ENCODE measurements around the gene PCBP3. TPM values are rescaled to one million over a fixed set of nuclear protein-coding genes. Genes with fewer than 3 reads are reported as not detected.

The PCBP3 gene
- total and polyA plus RNA-seq, 3 experiments from 2014 or later: 0.31 to 0.38 (median 0.35) TPM

GRCh38 chr21:45862543-45863207 lies 219.2 kb downstream of the PCBP3 start:
- Mint-ChIP-seq H3K4me1 (no peaks in the 10 kb centered on the region), H3K36me3 (no peaks in the 10 kb centered on the region), H3K9me3 (no peaks in the 10 kb centered on the region), H3K27me3 (peaks cover 0 to 5% of the 10 kb centered on the region in 2 donors), H3K4me3 (no peak overlapping the region), H3K27ac (peak overlapping the region in 1 of 8 donors; percentile 90)
- no peak for DNase-seq
- H3K36me3 ChIP-seq (ENCODE audit: insufficient read depth, low read length): no peaks in the 10 kb centered on the region
- ChIA-PET POLR2A (no interaction called here), CTCF (no interaction called here)
- no peaks in the 10 kb centered on the region for H3K27me3 ChIP-seq (ENCODE audit: insufficient read depth, low read length, poor library complexity, severe bottlenecking)
- H3K4me3 ChIP-seq (ENCODE audit: low read length): no peak overlapping the region
- H3K4me1 ChIP-seq (ENCODE audit: insufficient read depth, low read length): no peaks in the 10 kb centered on the region
- no peak overlapping the region for H3K27ac ChIP-seq (ENCODE audit: low read depth, low read length)
- H3K9me3 ChIP-seq (ENCODE audit: low read length): no peaks in the 10 kb centered on the region

- POLR2A ChIA-PET: no interaction called here
Observed at GRCh38 chr21:45863267-45863666, 219.7 kb downstream of the PCBP3 start.

GRCh38 chr21:45863751-45864150 lies 220.2 kb downstream of the PCBP3 start:
- H3K27ac Mint-ChIP-seq: peak overlapping the region in 1 of 8 donors; percentile 68
- CTCF ChIA-PET: no interaction called here
- peaks cover 0 to 5% of the 10 kb centered on the region in 2 donors for H3K27me3 Mint-ChIP-seq

More at GRCh38 chr21:45863267-45863666, 219.7 kb downstream of the PCBP3 start:
- Histone ChIP-seq H3K27ac (ENCODE audit: low read depth, low read length) (no peak overlapping the region), H3K4me1 (ENCODE audit: insufficient read depth, low read length) (no peaks in the 10 kb centered on the region), H3K9me3 (ENCODE audit: low read length) (no peaks in the 10 kb centered on the region), H3K36me3 (ENCODE audit: insufficient read depth, low read length) (no peaks in the 10 kb centered on the region), H3K4me3 (ENCODE audit: low read length) (no peak overlapping the region), H3K27me3 (ENCODE audit: insufficient read depth, low read length, poor library complexity, severe bottlenecking) (no peaks in the 10 kb centered on the region)
- Mint-ChIP-seq H3K27me3 (peaks cover 0 to 5% of the 10 kb centered on the region in 2 donors), H3K36me3 (no peaks in the 10 kb centered on the region), H3K9me3 (no peaks in the 10 kb centered on the region), H3K4me3 (no peak overlapping the region), H3K27ac (no peak overlapping the region), H3K4me1 (no peaks in the 10 kb centered on the region)
- no peak for DNase-seq
- CTCF ChIA-PET: no interaction called here

GRCh38 chr21:45864436-45864835 lies 220.9 kb downstream of the PCBP3 start:
- no peak overlapping the region for H3K4me3 ChIP-seq (ENCODE audit: low read length)
- Mint-ChIP-seq H3K9me3 (no peaks in the 10 kb centered on the region), H3K4me3 (no peak overlapping the region), H3K4me1 (no peaks in the 10 kb centered on the region), H3K36me3 (no peaks in the 10 kb centered on the region), H3K27ac (no peak overlapping the region), H3K27me3 (peaks cover 0 to 5% of the 10 kb centered on the region in 2 donors)
- no peaks in the 10 kb centered on the region for H3K27me3 ChIP-seq (ENCODE audit: insufficient read depth, low read length, poor library complexity, severe bottlenecking)
- H3K27ac ChIP-seq (ENCODE audit: low read depth, low read length): no peak overlapping the region
- DNase-seq: no peak
- H3K36me3 ChIP-seq (ENCODE audit: insufficient read depth, low read length): no peaks in the 10 kb centered on the region
- no peaks in the 10 kb centered on the region for H3K9me3 ChIP-seq (ENCODE audit: low read length)
- no peaks in the 10 kb centered on the region for H3K4me1 ChIP-seq (ENCODE audit: insufficient read depth, low read length)
- POLR2A ChIA-PET: no interaction called here
- CTCF ChIA-PET: no interaction called here

More at GRCh38 chr21:45863751-45864150, 220.2 kb downstream of the PCBP3 start:
- Histone ChIP-seq H3K9me3 (ENCODE audit: low read length) (no peaks in the 10 kb centered on the region), H3K4me1 (ENCODE audit: insufficient read depth, low read length) (no peaks in the 10 kb centered on the region), H3K36me3 (ENCODE audit: insufficient read depth, low read length) (no peaks in the 10 kb centered on the region), H3K27me3 (ENCODE audit: insufficient read depth, low read length, poor library complexity, severe bottlenecking) (no peaks in the 10 kb centered on the region), H3K27ac (ENCODE audit: low read depth, low read length) (no peak overlapping the region), H3K4me3 (ENCODE audit: low read length) (no peak overlapping the region)
- DNase-seq: no peak
- Mint-ChIP-seq H3K4me1 (no peaks in the 10 kb centered on the region), H3K4me3 (peak overlapping the region in 2 of 7 donors; percentile 9 to 46), H3K36me3 (no peaks in the 10 kb centered on the region), H3K9me3 (no peaks in the 10 kb centered on the region)
- POLR2A ChIA-PET: no interaction called here

GRCh38 chr21:45865106-45865835 lies 221.7 kb downstream of the PCBP3 start:
- no peak for DNase-seq
- no peaks in the 10 kb centered on the region for H3K9me3 ChIP-seq (ENCODE audit: low read length)
- H3K27ac ChIP-seq (ENCODE audit: low read depth, low read length): no peak overlapping the region
- Mint-ChIP-seq H3K4me1 (no peaks in the 10 kb centered on the region), H3K27ac (no peak overlapping the region), H3K9me3 (no peaks in the 10 kb centered on the region), H3K27me3 (peaks cover 0 to 5% of the 10 kb centered on the region in 2 donors), H3K36me3 (no peaks in the 10 kb centered on the region), H3K4me3 (no peak overlapping the region)
- ChIA-PET POLR2A (interaction anchor here (0.5 kb wide), 1 partner anchor 88 kb away, joined by 6 read pairs; no protein-coding TSS in a partner anchor), CTCF (no interaction called here)
- H3K36me3 ChIP-seq (ENCODE audit: insufficient read depth, low read length): no peaks in the 10 kb centered on the region
- H3K4me1 ChIP-seq (ENCODE audit: insufficient read depth, low read length): no peaks in the 10 kb centered on the region
- no peaks in the 10 kb centered on the region for H3K27me3 ChIP-seq (ENCODE audit: insufficient read depth, low read length, poor library complexity, severe bottlenecking)
- H3K4me3 ChIP-seq (ENCODE audit: low read length): no peak overlapping the region

- Histone ChIP-seq H3K9me3 (ENCODE audit: low read length) (no peaks in the 10 kb centered on the region), H3K27me3 (ENCODE audit: insufficient read depth, low read length, poor library complexity, severe bottlenecking) (no peaks in the 10 kb centered on the region), H3K27ac (ENCODE audit: low read depth, low read length) (no peak overlapping the region), H3K4me1 (ENCODE audit: insufficient read depth, low read length) (no peaks in the 10 kb centered on the region), H3K36me3 (ENCODE audit: insufficient read depth, low read length) (no peaks in the 10 kb centered on the region), H3K4me3 (ENCODE audit: low read length) (no peak overlapping the region)
- no peaks in the 10 kb centered on the region for H3K4me1 Mint-ChIP-seq
- peaks cover 0 to 5% of the 10 kb centered on the region in 2 donors for H3K27me3 Mint-ChIP-seq
- H3K27ac Mint-ChIP-seq: no peak overlapping the region
- ChIA-PET CTCF (no interaction called here), POLR2A (no interaction called here)
- H3K36me3 Mint-ChIP-seq: no peaks in the 10 kb centered on the region
- H3K9me3 Mint-ChIP-seq: no peaks in the 10 kb centered on the region
- no peak for DNase-seq
- peak overlapping the region in 1 of 7 donors; percentile 21 for H3K4me3 Mint-ChIP-seq
Observed at GRCh38 chr21:45866551-45866950, 223.0 kb downstream of the PCBP3 start.

- no peak overlapping the region for H3K27ac ChIP-seq (ENCODE audit: low read depth, low read length)
- H3K27me3 ChIP-seq (ENCODE audit: insufficient read depth, low read length, poor library complexity, severe bottlenecking): no peaks in the 10 kb centered on the region
- no peak overlapping the region for H3K27ac Mint-ChIP-seq
- H3K4me3 ChIP-seq (ENCODE audit: low read length): no peak overlapping the region
- H3K4me3 Mint-ChIP-seq: peak overlapping the region in 2 of 7 donors; percentile 21 to 43
- no peaks in the 10 kb centered on the region for H3K9me3 ChIP-seq (ENCODE audit: low read length)
- ChIA-PET CTCF (no interaction called here), POLR2A (no interaction called here)
- no peaks in the 10 kb centered on the region for H3K4me1 ChIP-seq (ENCODE audit: insufficient read depth, low read length)
- no peaks in the 10 kb centered on the region for H3K36me3 Mint-ChIP-seq
- no peaks in the 10 kb centered on the region for H3K4me1 Mint-ChIP-seq
- no peak for DNase-seq
- H3K9me3 Mint-ChIP-seq: no peaks in the 10 kb centered on the region
- peaks cover under 1 to 5% of the 10 kb centered on the region in 2 donors for H3K27me3 Mint-ChIP-seq
- H3K36me3 ChIP-seq (ENCODE audit: insufficient read depth, low read length): no peaks in the 10 kb centered on the region
Observed at GRCh38 chr21:45867041-45867666, 223.6 kb downstream of the PCBP3 start.

GRCh38 chr21:45867671-45868081 lies 224.2 kb downstream of the PCBP3 start:
- no peaks in the 10 kb centered on the region for H3K27me3 ChIP-seq (ENCODE audit: insufficient read depth, low read length, poor library complexity, severe bottlenecking)
- no peak for DNase-seq
- H3K36me3 ChIP-seq (ENCODE audit: insufficient read depth, low read length): no peaks in the 10 kb centered on the region
- no peaks in the 10 kb centered on the region for H3K9me3 ChIP-seq (ENCODE audit: low read length)
- POLR2A ChIA-PET: no interaction called here
- peak overlapping the region in 2 of 7 donors; percentile 32 to 52 for H3K4me3 Mint-ChIP-seq
- H3K36me3 Mint-ChIP-seq: no peaks in the 10 kb centered on the region
- peaks cover 5 to 6% of the 10 kb centered on the region in 2 donors for H3K27me3 Mint-ChIP-seq
- no peak overlapping the region for H3K27ac Mint-ChIP-seq
- H3K9me3 Mint-ChIP-seq: no peaks in the 10 kb centered on the region
- no peaks in the 10 kb centered on the region for H3K4me1 ChIP-seq (ENCODE audit: insufficient read depth, low read length)
- no peak overlapping the region for H3K27ac ChIP-seq (ENCODE audit: low read depth, low read length)
- H3K4me3 ChIP-seq (ENCODE audit: low read length): no peak overlapping the region
- no peaks in the 10 kb centered on the region for H3K4me1 Mint-ChIP-seq
- CTCF ChIA-PET: no interaction called here
